ENCODE data around the gene ZBTB20. TPM values are rescaled to one million over a fixed set of nuclear protein-coding genes. Genes with fewer than 3 reads are reported as not detected.

Gene ZBTB20
- total RNA-seq, 1 donor from 2014 or later, result 11.2 TPM

- DNase-seq (ENCODE audit: low read depth), result no peak
- no peak overlapping the region for H3K4me3 ChIP-seq (ENCODE audit: low read depth, low read length)
- TF ChIP-seq CTCF (conservative IDR thresholded peaks at IDR 0.05; ENCODE audit: low read depth, low read length), result no peak
These were observed 690.3 kb downstream of the ZBTB20 start for GRCh38 chr3:114456742-114457141.

GRCh38 chr3:114455432-114455831 lies 691.7 kb downstream of the ZBTB20 start:
- no peak for DNase-seq (ENCODE audit: low read depth)
- TF ChIP-seq CTCF (conservative IDR thresholded peaks at IDR 0.05; ENCODE audit: low read depth, low read length), result no peak
- H3K4me3 ChIP-seq (ENCODE audit: low read depth, low read length), result peak overlapping the region; percentile 29

GRCh38 chr3:114454551-114455251 lies 692.4 kb downstream of the ZBTB20 start:
- peak overlapping the region; percentile 29 for H3K4me3 ChIP-seq (ENCODE audit: low read depth, low read length)
- no peak for TF ChIP-seq CTCF (conservative IDR thresholded peaks at IDR 0.05; ENCODE audit: low read depth, low read length)
- no peak for DNase-seq (ENCODE audit: low read depth)

GRCh38 chr3:114453361-114453780 lies 693.7 kb downstream of the ZBTB20 start:
- no peak for TF ChIP-seq CTCF (conservative IDR thresholded peaks at IDR 0.05; ENCODE audit: low read depth, low read length)
- DNase-seq (ENCODE audit: low read depth), result no peak
- no peak overlapping the region for H3K4me3 ChIP-seq (ENCODE audit: low read depth, low read length)

GRCh38 chr3:114452937-114453336 lies 694.2 kb downstream of the ZBTB20 start:
- DNase-seq (ENCODE audit: low read depth), result no peak
- TF ChIP-seq CTCF (conservative IDR thresholded peaks at IDR 0.05; ENCODE audit: low read depth, low read length), result no peak
- H3K4me3 ChIP-seq (ENCODE audit: low read depth, low read length), result no peak overlapping the region

- no peak for TF ChIP-seq CTCF (conservative IDR thresholded peaks at IDR 0.05; ENCODE audit: low read depth, low read length)
- DNase-seq (ENCODE audit: low read depth), result no peak
- no peak overlapping the region for H3K4me3 ChIP-seq (ENCODE audit: low read depth, low read length)
These were observed 694.8 kb downstream of the ZBTB20 start for GRCh38 chr3:114452256-114452655.

GRCh38 chr3:114451561-114452018 lies 695.5 kb downstream of the ZBTB20 start:
- no peak for TF ChIP-seq CTCF (conservative IDR thresholded peaks at IDR 0.05; ENCODE audit: low read depth, low read length)
- H3K4me3 ChIP-seq (ENCODE audit: low read depth, low read length), result no peak overlapping the region
- DNase-seq (ENCODE audit: low read depth), result no peak
